PC-3 (cell line): ENCODE results near the gene FAAP100. TPM values are rescaled to one million over a fixed set of nuclear protein-coding genes. Genes with fewer than 3 reads are reported as not detected.
"Not testable (repeated sequence)": the region's sequence is repeated elsewhere in the genome, so short reads cannot be mapped to it uniquely, and the experiment has no call there.

Source experiments
- ATAC-seq: fragments of 200-7000 bp; cut with Tn5 transposase; 2 replicates; pipeline ENCODE4 v1.9.1; 2020; ENCODE audit warnings: mild to moderate bottlenecking, moderate library complexity
- BruUV-seq: library from RNA; stranded (reverse); fragments of 400-500 nt; replicated peaks from 2 replicates; lab custom pipeline; 2021; lab: Mats Ljungman, UMichigan
- CTCF ChIA-PET: fragments of 300-600 bp; sonication (Branson Sonifier 250); formaldehyde crosslinking; loops from one replicate; lab custom pipeline; 2022; ENCODE audit warnings: antibody characterized with exemption; lab: Charles Lee
- POLR2A ChIA-PET: fragments of 300-600 bp; sonication (Branson Sonifier 250); formaldehyde crosslinking; loops from one replicate; lab custom pipeline; 2022; ENCODE audit warnings: antibody characterized with exemption; ENCODE audit not compliant: unreplicated experiment; lab: Charles Lee
- DNase-seq: peaks from one replicate; pipeline ENCODE4 v3.0.0-alpha.2; 2015
- H2AFZ ChIP-seq: fragments of 300-600 bp; sonication (generic); 2 replicates; pipeline ENCODE4 v1.6.0; 2016; ENCODE audit warnings: antibody characterized with exemption, low read length
- H3F3A ChIP-seq: fragments of 300-600 bp; sonication (generic); one replicate; pipeline ENCODE4 v1.6.0; 2017; ENCODE audit warnings: antibody characterized with exemption, low read length, control low read depth, mild to moderate bottlenecking; ENCODE audit not compliant: unreplicated experiment
- H3K27ac ChIP-seq: fragments of 300-600 bp; sonication (generic); 2 replicates; pipeline ENCODE4 v1.5.1; 2016; ENCODE audit warnings: mild to moderate bottlenecking, low read length
- H3K27me3 ChIP-seq: fragments of 300-600 bp; sonication (generic); 2 replicates; pipeline ENCODE4 v1.6.1; 2016; ENCODE audit warnings: low read length, mixed read lengths
- H3K36me3 ChIP-seq: fragments of 300-600 bp; sonication (generic); 2 replicates; pipeline ENCODE4 v1.6.1; 2016; ENCODE audit warnings: low read depth, mixed run types, low read length, mixed read lengths
- H3K4me1 ChIP-seq: fragments of 300-600 bp; sonication (generic); 2 replicates; pipeline ENCODE4 v1.5.1; 2016; ENCODE audit warnings: low read length; ENCODE audit not compliant: insufficient read depth
- H3K4me2 ChIP-seq: fragments of 300-600 bp; sonication (generic); 2 replicates; pipeline ENCODE4 v1.6.0; 2016; ENCODE audit warnings: low read length
- H3K4me3 ChIP-seq: fragments of 300-600 bp; sonication (generic); 2 replicates; pipeline ENCODE4 v1.5.1; 2016; ENCODE audit warnings: mild to moderate bottlenecking, low read length, mixed read lengths
- H3K79me2 ChIP-seq: fragments of 300-600 bp; sonication (generic); 2 replicates; pipeline ENCODE4 v1.6.1; 2017; ENCODE audit warnings: low read length, mixed read lengths
- H3K9ac ChIP-seq: fragments of 300-600 bp; sonication (generic); 2 replicates; pipeline ENCODE4 v1.6.0; 2016; ENCODE audit warnings: mild to moderate bottlenecking, low read length
- H3K9me2 ChIP-seq: fragments of 300-600 bp; sonication (generic); replicated peaks from 2 replicates; pipeline ENCODE4 v1.6.1; 2016; ENCODE audit warnings: mixed run types, low read length, mixed read lengths
- H3K9me3 ChIP-seq: fragments of 300-600 bp; sonication (generic); 2 replicates; pipeline ENCODE4 v1.6.1; 2016; ENCODE audit warnings: low read length, mixed read lengths
- H4K20me1 ChIP-seq: fragments of 300-600 bp; sonication (generic); 2 replicates; pipeline ENCODE4 v1.6.1; 2016; ENCODE audit warnings: low read length, mixed read lengths
- EZH2 ChIP-seq: fragments of 300-600 bp; sonication (generic); IDR thresholded peaks from one replicate; pipeline ENCODE4 v1.6.1; 2017; ENCODE audit warnings: antibody characterized with exemption, mild to moderate bottlenecking, low read length; ENCODE audit not compliant: unreplicated experiment
- EZH2phosphoT487 ChIP-seq: fragments of 300-600 bp; sonication (generic); IDR thresholded peaks from 2 replicates; pipeline ENCODE4 v1.6.1; 2018; ENCODE audit warnings: mild to moderate bottlenecking, antibody characterized with exemption, low read length, borderline replicate concordance
- intact Hi-C: fragments of 100-400 bp; cut with micrococcal nuclease; formaldehyde crosslinking; loops from 2 replicates; pipeline ENCODE4 v1.9.0; 2023
- total RNA-seq: library from RNA; depleted of rRNA; stranded (reverse); fragments of >200 nt; gene quantifications from 2 replicates; pipeline ENCODE4 v1.2.3, GENCODE V29; 2014
- TF ChIP-seq, protein P1 (sequence below): fragments of 300-600 bp; sonication (generic); conservative IDR thresholded peaks from 2 replicates; pipeline ENCODE4 v1.5.1; 2017; ENCODE audit warnings: antibody characterized with exemption, low read depth, mild to moderate bottlenecking, low read length

The FAAP100 gene
- total RNA-seq, 1 experiment from 2014 or later, result 23.3 TPM

GRCh38 chr17:81586096-81586495 lies 33.9 kb upstream of the FAAP100 start:
- Histone ChIP-seq H3K4me2 (no peak overlapping the region), H3K9me3 (no peaks in the 10 kb centered on the region), H3K36me3 (peaks cover 74% of the 10 kb centered on the region), H3K9me2 (no peaks in the 10 kb centered on the region), H3K27ac (no peak overlapping the region), H3K79me2 (peaks cover 29% of the 10 kb centered on the region), H3K27me3 (no peaks in the 10 kb centered on the region), H3K9ac (no peak overlapping the region), H3K4me1 (peaks cover 28% of the 10 kb centered on the region), H2AFZ (no peak overlapping the region), H4K20me1 (peaks cover 61% of the 10 kb centered on the region), H3F3A (peaks cover 12% of the 10 kb centered on the region), H3K4me3 (no peak overlapping the region)
- ATAC-seq (no peak), DNase-seq (no peak)
- no TSS peak for BruUV-seq
- CTCF ChIA-PET, result no interaction called here
- intact Hi-C loops, result no loop called here
- POLR2A ChIA-PET, result no interaction called here
- TF ChIP-seq EZH2, result no peak
- no peak for TF ChIP-seq EZH2phosphoT487
- TF ChIP-seq, protein P1, sequence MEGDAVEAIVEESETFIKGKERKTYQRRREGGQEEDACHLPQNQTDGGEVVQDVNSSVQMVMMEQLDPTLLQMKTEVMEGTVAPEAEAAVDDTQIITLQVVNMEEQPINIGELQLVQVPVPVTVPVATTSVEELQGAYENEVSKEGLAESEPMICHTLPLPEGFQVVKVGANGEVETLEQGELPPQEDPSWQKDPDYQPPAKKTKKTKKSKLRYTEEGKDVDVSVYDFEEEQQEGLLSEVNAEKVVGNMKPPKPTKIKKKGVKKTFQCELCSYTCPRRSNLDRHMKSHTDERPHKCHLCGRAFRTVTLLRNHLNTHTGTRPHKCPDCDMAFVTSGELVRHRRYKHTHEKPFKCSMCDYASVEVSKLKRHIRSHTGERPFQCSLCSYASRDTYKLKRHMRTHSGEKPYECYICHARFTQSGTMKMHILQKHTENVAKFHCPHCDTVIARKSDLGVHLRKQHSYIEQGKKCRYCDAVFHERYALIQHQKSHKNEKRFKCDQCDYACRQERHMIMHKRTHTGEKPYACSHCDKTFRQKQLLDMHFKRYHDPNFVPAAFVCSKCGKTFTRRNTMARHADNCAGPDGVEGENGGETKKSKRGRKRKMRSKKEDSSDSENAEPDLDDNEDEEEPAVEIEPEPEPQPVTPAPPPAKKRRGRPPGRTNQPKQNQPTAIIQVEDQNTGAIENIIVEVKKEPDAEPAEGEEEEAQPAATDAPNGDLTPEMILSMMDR, result no peak

DNA sequence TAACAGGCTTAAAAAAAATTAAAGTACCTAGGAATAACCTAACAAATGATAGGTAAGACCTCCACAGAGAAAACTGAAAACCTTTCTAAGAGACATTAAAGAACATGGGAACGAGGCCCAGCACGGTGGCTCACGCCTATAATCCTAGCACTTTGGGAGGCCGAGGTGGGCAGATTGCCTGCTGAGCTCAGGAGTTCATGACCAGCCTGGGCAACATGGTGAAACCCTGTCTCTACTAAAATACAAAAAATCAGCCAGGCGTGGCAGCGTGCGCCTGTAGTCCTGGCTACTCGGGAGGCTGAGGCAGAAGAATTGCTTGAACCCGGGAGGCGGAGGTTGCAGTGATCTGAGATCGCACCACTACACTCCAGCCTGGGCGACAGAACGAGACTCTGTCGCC lies 32.6 kb upstream of the FAAP100 start:
- H3K4me3 ChIP-seq, H3K9me3 ChIP-seq, H3K27me3 ChIP-seq, H3K9ac ChIP-seq, H3K27ac ChIP-seq, DNase-seq, H3K4me2 ChIP-seq, ATAC-seq, H3K9me2 ChIP-seq, CTCF ChIA-PET, BruUV-seq, H2AFZ ChIP-seq, POLR2A ChIA-PET: not testable (repeated sequence)
- peaks cover 68% of the 10 kb centered on the region for H3K36me3 ChIP-seq
- H3F3A ChIP-seq, result peaks cover 12% of the 10 kb centered on the region
- intact Hi-C loops, result loop anchor here (1.0 to 2.0 kb wide), 2 partner anchors 8 to 16 kb away; no protein-coding TSS in a partner anchor
- H3K4me1 ChIP-seq, result peaks cover 28% of the 10 kb centered on the region
- peaks cover 28% of the 10 kb centered on the region for H3K79me2 ChIP-seq
- H4K20me1 ChIP-seq, result peaks cover 61% of the 10 kb centered on the region

DNA sequence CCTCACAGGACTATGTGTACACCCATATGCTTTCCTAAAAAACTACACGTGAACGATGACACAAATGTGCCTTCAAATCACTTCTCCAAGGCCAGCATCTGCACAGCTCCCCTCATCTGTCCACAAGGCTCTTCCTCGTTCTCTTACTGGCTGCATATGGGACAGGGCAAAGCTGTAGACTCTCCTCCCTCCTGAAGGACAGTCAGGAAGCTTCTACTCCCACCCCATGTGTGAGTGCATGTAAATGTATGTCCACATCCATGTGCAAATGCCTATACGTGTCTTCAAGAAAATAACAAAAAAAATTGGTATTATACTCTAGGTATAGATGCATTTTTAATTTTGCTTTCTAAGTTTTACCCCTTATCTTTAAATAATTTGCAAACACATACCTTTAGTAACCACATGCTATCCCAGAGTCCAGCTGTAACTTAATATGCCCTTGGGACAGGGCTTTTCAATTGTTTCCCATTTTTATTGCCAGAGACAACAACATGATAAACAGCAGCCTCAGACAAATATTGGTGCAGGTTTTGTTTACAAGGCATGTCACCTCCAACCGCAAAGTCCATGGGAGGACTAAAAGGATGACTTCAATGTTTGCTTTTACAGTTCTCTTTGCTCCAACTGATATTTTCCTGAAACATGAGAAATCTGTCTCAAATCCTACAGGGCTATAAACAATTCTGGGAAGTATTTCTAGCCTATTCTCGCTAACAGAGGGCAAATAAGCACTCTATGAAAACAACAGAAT lies 31.6 kb upstream of the FAAP100 start:
- peaks cover 63% of the 10 kb centered on the region for H4K20me1 ChIP-seq
- H3K79me2 ChIP-seq, result peaks cover 28% of the 10 kb centered on the region
- H3F3A ChIP-seq, result peaks cover 12% of the 10 kb centered on the region
- DNase-seq (peak; percentile 86), ATAC-seq (peak; percentile 89)
- H3K9me3 ChIP-seq, result no peaks in the 10 kb centered on the region
- BruUV-seq, result no TSS peak
- H3K9me2 ChIP-seq, result no peaks in the 10 kb centered on the region
- POLR2A ChIA-PET, result no interaction called here
- no peak overlapping the region for H3K9ac ChIP-seq
- no peaks in the 10 kb centered on the region for H3K27me3 ChIP-seq
- H3K36me3 ChIP-seq, result peaks cover 60% of the 10 kb centered on the region
- peaks cover 28% of the 10 kb centered on the region for H3K4me1 ChIP-seq
- no peak overlapping the region for H2AFZ ChIP-seq
- peak; percentile 82 for TF ChIP-seq EZH2phosphoT487
- TF ChIP-seq, protein P1, result no peak
- H3K4me2 ChIP-seq, result peak overlapping the region; percentile 55
- no peak overlapping the region for H3K4me3 ChIP-seq
- CTCF ChIA-PET, result interaction anchor here (0.5 to 0.7 kb wide), 2 partner anchors 33 to 214 kb away, joined by 3 read pairs; no protein-coding TSS in a partner anchor
- intact Hi-C loops, result loop anchor here (1.0 to 2.0 kb wide), 2 partner anchors 7 to 17 kb away; no protein-coding TSS in a partner anchor
- peak overlapping the region; percentile 45 for H3K27ac ChIP-seq
